ENCODE measurements around the gene TEX261.
"Not testable (repeated sequence)": the region's sequence is repeated elsewhere in the genome, so short reads cannot be mapped to it uniquely, and the experiment has no call there.

TEX261 gene

GRCh38 chr2:70994699-70995425 is at the start of gene TEX261:
Gene TEX261 (minus strand): TSS chr2:70994873. CDS start chr2:70994757, 116 bp downstream.
- peak; percentile 50 for TF ChIP-seq CTCF (IDR thresholded peaks at IDR 0.05; ENCODE audit: low read depth, low read length)
- peak within 1 kb of the TSS; percentile 93 to 94 for H3K4me3 ChIP-seq (replicated peaks in 1 of 2; ENCODE audit: low read depth in 2 of 2, low read length in 2 of 2)
- peak; percentile 82 to 89 for DNase-seq (ENCODE audit: low read depth in 2 of 2)

DNA sequence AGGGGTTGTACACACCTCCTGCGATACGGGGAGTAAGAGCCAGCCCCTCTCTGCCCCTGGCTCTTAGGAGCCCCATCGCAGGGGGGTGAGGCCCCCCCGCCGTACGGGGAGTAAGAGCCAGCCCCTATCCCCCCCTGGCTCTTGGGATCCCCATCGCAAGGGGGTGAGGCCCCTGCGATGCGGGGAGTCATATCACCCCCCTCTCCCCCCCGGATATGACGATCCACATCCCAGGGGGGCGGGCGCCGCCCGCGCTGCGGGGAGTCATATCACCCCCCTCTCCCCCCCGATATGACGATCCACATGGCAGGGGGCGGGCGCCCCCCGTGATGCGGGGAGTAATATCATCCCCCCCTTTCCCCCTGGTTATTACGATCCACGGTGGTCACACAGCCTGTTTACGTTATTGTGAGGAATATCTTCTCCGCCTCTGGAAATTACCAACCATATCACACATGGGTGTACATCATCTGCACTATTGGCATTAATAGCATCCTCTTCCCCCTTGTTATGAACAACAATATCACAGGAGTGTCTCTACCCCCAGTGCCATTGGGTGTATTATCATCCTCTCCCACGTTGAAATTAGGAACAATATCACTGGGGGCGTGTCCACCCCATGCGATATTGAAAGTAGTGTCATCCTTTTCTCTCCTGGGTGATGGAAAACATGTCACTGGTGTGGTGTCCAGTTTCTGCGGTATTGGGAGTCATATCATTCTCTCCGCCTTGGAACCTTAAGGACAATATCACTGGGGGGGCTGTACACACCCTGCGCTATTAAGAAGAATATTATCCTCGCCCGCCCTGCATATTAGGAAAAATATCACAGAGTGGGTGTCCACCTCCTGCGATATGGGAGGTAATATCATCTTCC is 49.1 kb upstream of the TEX261 start:
- H3K4me3 ChIP-seq (replicated peaks in 1 of 2; ENCODE audit: low read depth in 2 of 2, low read length in 2 of 2), result no peak overlapping the region
- no peak for TF ChIP-seq CTCF (IDR thresholded peaks at IDR 0.05; ENCODE audit: low read depth, low read length)
- DNase-seq (ENCODE audit: low read depth in 2 of 2), result no peak

- TF ChIP-seq CTCF (IDR thresholded peaks at IDR 0.05; ENCODE audit: low read depth, low read length), result no peak
- no peak for DNase-seq (ENCODE audit: low read depth in 2 of 2)
These were observed 47.6 kb upstream of the TEX261 start for GRCh38 chr2:71042287-71042686.

DNA sequence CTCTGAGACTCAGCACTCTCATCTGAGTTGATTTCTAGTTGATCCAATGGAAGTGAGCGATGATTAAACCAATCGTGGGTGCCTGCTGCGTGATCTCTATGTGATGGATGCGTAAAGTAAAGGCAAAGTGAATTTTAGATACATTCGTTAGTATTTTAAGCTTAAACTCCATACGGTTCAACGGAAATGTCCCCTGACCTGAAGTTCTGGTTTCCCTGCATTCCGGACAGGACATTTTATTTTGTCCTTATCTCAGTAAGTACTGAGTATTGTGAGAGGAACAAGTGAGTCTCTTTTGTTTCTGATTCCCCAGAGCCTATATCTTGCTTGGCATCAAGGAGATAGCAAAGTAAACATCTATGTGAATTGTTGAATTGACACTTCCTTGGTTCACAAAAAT is 41.6 kb upstream of the TEX261 start:
- H3K4me3 ChIP-seq (replicated peaks in 1 of 2; ENCODE audit: low read depth in 2 of 2, low read length in 2 of 2); DNase-seq (ENCODE audit: low read depth in 2 of 2): not testable (repeated sequence)

More at GRCh38 chr2:71042287-71042686, 47.6 kb upstream of the TEX261 start:
- H3K4me3 ChIP-seq (replicated peaks in 1 of 2; ENCODE audit: low read depth in 2 of 2, low read length in 2 of 2), result no peak overlapping the region

- DNase-seq (ENCODE audit: low read depth in 2 of 2); H3K4me3 ChIP-seq (replicated peaks in 1 of 2; ENCODE audit: low read depth in 2 of 2, low read length in 2 of 2): not testable (repeated sequence)
These were observed 29.0 kb upstream of the TEX261 start for GRCh38 chr2:71023553-71024243.

GRCh38 chr2:71021394-71021793 is 26.7 kb upstream of the TEX261 start:
- DNase-seq (ENCODE audit: low read depth in 2 of 2), result not testable (repeated sequence)

DNA sequence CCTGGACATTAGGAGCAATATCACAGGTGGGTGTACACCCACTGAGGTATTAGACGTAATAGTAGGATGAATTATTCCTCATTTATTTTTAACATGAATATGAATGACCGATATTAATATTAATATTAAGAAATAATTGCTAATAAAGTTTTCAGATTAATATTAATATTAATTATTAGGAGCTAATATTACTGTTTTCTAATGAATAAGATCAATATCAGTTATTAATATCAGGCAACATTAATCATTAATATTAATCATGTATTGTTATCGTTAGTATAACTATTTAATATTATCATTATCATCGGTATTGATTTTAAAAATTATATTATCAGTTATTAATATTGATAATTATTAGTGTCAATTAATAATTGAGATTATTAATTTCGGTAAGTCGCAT is 25.3 kb upstream of the TEX261 start:
- not testable (repeated sequence) for DNase-seq (ENCODE audit: low read depth in 2 of 2); H3K4me3 ChIP-seq (replicated peaks in 1 of 2; ENCODE audit: low read depth in 2 of 2, low read length in 2 of 2)

More at GRCh38 chr2:71021394-71021793, 26.7 kb upstream of the TEX261 start:
- H3K4me3 ChIP-seq (replicated peaks in 1 of 2; ENCODE audit: low read depth in 2 of 2, low read length in 2 of 2), result not testable (repeated sequence)

DNA sequence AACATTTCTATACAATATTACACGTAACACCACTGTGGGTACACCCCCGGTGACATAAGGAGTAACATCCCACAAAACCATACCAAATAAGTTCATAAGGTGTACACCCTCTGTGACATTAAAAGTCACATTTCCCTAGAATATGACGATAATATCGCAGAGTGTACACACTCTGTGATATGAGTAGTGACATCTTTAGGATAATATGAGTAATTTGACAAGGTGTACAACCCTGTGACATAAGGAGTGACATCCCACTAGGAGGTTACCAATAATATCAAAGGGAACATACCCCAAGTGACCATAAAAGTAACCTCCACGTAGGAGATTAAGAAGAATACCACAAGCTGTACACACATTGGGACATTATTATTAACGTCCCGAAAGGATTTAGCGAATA is 24.0 kb upstream of the TEX261 start:
- no peak for DNase-seq (ENCODE audit: low read depth in 2 of 2)
- no peak for TF ChIP-seq CTCF (IDR thresholded peaks at IDR 0.05; ENCODE audit: low read depth, low read length)
- H3K4me3 ChIP-seq (replicated peaks in 1 of 2; ENCODE audit: low read depth in 2 of 2, low read length in 2 of 2), result no peak overlapping the region

DNA sequence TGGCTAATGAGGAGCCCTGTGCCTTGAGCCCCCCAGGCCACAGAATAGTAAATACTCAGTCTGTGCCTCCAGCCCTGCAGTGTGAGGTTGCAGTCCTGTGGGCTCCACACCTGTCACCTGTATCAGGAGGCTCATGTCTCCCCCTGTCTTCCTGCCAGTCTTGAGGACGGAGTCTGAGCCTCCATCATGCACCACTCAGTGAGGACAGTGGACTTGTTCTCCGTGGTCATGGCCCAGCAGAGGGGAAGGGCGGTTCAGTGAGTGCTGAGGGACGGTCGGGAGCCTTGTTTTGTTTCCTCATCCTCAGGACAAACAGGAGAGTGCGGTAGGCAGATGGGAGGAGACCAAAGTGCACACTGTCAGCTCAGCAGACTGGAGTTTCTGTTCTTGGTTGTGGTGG is 17.1 kb upstream of the TEX261 start:
- H3K4me3 ChIP-seq (replicated peaks in 1 of 2; ENCODE audit: low read depth in 2 of 2, low read length in 2 of 2); DNase-seq (ENCODE audit: low read depth in 2 of 2): not testable (repeated sequence)
